WTC11 (cell line): ENCODE measurements around the gene ABAT.

ENCODE experiments used
- CTCF ChIP-seq: fragments of 200-600 bp; IDR thresholded peaks from 2 replicates; pipeline ENCODE4 v1.8.0; 2022; ENCODE audit warnings: antibody characterized with exemption
- TEAD4 ChIP-seq: sonication (generic); formaldehyde crosslinking; IDR thresholded peaks from 2 replicates; pipeline ENCODE4 v1.8.0; 2022; ENCODE audit warnings: mild to moderate bottlenecking, missing genetic modification reagents

DNA sequence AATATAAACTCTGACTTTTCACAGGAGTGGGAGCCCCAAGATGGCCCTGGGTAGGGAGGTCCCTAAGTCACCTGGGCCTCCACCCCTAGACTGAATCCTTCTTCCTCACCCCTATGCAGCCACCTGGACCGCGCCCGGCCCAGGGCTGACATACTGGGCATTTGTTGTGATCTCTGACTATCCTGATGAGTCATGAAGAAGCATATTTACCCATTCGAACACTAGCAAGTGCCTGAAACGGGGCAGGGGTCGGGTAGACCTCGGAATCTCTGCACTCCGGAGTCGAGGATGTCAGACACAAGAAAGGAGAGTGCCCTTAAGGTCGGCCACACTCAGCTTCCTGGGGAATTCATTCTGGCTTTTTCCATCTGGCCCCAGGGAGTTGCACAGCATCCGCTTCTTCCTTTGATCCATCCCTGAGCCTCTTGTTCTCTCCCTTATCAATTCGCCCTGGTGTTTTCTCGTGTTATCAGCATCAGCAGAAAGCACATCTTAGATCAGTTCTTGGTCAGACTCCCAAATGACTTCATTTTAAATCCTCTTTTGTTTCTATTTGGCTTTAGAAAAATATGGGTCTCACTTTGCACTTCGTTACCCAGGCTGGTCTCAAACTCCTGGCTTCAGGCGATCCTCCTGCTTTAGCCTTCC lies 42.5 kb upstream of the ABAT start:
- no peak for TF ChIP-seq TEAD4 (CRISPR knock-in tag)
- TF ChIP-seq CTCF: no peak
